IPS DF 6.9 (cell line): Measurements from ENCODE around the gene ABCD1.
"Not testable (repeated sequence)": the region's sequence is repeated elsewhere in the genome, so short reads cannot be mapped to it uniquely, and the experiment has no call there.

Source experiments
- DNase-seq: peaks from one replicate; pipeline ENCODE4 v3.0.0-alpha.2; 2013; ENCODE audit warnings: low read depth, low spot score
- H3K27ac ChIP-seq: one replicate; pipeline ENCODE4 v1.5.1; 2013; ENCODE audit warnings: low read length, control low read depth
- H3K27me3 ChIP-seq: 2 replicates; pipeline ENCODE4 v1.6.1; 2013; ENCODE audit warnings: mild to moderate bottlenecking, low read length; ENCODE audit not compliant: control insufficient read depth, insufficient read depth
- H3K36me3 ChIP-seq: 2 replicates; pipeline ENCODE4 v1.6.1; 2013; ENCODE audit warnings: low read length; ENCODE audit not compliant: control insufficient read depth, insufficient read depth
- H3K4me1 ChIP-seq: 2 replicates; pipeline ENCODE4 v1.6.1; 2013; ENCODE audit warnings: low read length; ENCODE audit not compliant: control insufficient read depth, insufficient read depth
- H3K4me3 ChIP-seq: 2 replicates; pipeline ENCODE4 v1.5.1; 2013; ENCODE audit warnings: mild to moderate bottlenecking, low read length
- H3K9me3 ChIP-seq: 2 replicates; pipeline ENCODE4 v1.6.1; 2013; ENCODE audit warnings: low read length, inconsistent platforms; ENCODE audit not compliant: control insufficient read depth, insufficient read depth
- WGBS: extraction: QIAGEN DNeasy Blood & Tissue Kit; methylation state at CpG from one replicate; pipeline ENCODE4 v1.1.7; 2013; ENCODE audit warnings: mixed read lengths, missing lambda C conversion rate; ENCODE audit not compliant: insufficient read length, insufficient coverage; 5-methylcytosine and 5-hydroxymethylcytosine counted together

Gene ABCD1

GRCh38 chrX:153688506-153688905, 36.1 kb upstream of the ABCD1 start:
- no CpG with 5 or more reads among the region's 57 CpGs for WGBS
- H3K27ac ChIP-seq, result no peak overlapping the region
- no peaks in the 10 kb centered on the region for H3K9me3 ChIP-seq
- no peak for DNase-seq
- H3K4me1 ChIP-seq, result peaks cover 8% of the 10 kb centered on the region
- H3K27me3 ChIP-seq, result no peaks in the 10 kb centered on the region
- H3K4me3 ChIP-seq, result peak overlapping the region; percentile 58
- H3K36me3 ChIP-seq, result peaks cover 11% of the 10 kb centered on the region

DNA sequence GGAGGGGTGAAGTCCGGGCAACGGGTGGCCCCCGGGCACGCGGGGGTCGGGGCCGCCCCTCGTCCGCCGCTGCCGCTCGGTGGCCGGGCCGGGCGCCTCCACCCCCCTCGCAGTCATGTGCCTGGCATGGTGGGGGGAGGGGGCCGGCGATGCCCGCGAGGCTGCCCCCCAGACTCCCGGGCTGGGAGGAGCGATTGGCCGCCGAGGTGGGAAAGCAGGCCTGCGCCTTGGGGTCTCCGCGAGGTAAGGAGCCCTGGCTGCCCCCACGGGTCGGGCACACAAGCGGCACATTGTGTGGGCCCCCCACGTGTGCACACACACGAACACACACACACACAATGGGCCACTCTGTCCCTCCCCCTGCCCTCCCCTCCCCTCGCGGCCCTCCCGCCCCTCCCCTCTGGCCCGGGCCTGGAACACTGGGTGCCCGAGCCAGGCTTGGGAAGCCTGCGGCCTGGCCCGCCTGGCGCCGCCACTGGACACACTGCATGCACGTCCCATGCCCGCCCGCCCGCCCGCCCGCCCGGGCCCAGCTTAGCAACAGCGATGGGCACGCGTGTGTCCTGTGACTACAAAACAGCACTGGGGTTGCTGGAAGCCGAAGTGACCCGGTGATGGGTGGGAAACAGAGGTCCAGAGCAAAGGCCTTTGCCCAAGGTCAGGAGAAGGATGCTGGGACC, 35.6 kb upstream of the ABCD1 start:
- Histone ChIP-seq H3K36me3 (peaks cover 13% of the 10 kb centered on the region), H3K27me3 (no peaks in the 10 kb centered on the region), H3K4me1 (peaks cover 8% of the 10 kb centered on the region), H3K27ac (no peak overlapping the region), H3K9me3 (no peaks in the 10 kb centered on the region), H3K4me3 (peak overlapping the region; percentile 58; the same call in 1 of the 2 replicates)
- no peak for DNase-seq
- WGBS, result no CpG with 5 or more reads among the region's 53 CpGs

- no peak for DNase-seq
- Histone ChIP-seq H3K36me3 (peaks cover 16% of the 10 kb centered on the region), H3K27ac (no peak overlapping the region), H3K27me3 (no peaks in the 10 kb centered on the region), H3K4me3 (peak overlapping the region; percentile 58; the same call in 1 of the 2 replicates), H3K4me1 (peaks cover 8% of the 10 kb centered on the region), H3K9me3 (no peaks in the 10 kb centered on the region)
- WGBS, result no CpG with 5 or more reads among the region's 19 CpGs
Measured at GRCh38 chrX:153689654-153690465, 34.8 kb upstream of the ABCD1 start.

- Histone ChIP-seq H3K4me1 (peaks cover 7% of the 10 kb centered on the region), H3K27me3 (no peaks in the 10 kb centered on the region), H3K27ac (no peak overlapping the region), H3K9me3 (no peaks in the 10 kb centered on the region), H3K36me3 (peaks cover 16% of the 10 kb centered on the region), H3K4me3 (no peak overlapping the region)
- WGBS, result no CpG with 5 or more reads among the region's 14 CpGs
- DNase-seq, result no peak
Measured at GRCh38 chrX:153690466-153690865, 34.2 kb upstream of the ABCD1 start.

GRCh38 chrX:153691032-153691827, 33.4 kb upstream of the ABCD1 start:
- not testable (repeated sequence) for H3K4me1 ChIP-seq, H3K9me3 ChIP-seq, DNase-seq, H3K4me3 ChIP-seq, H3K27me3 ChIP-seq, H3K27ac ChIP-seq
- peaks cover 16% of the 10 kb centered on the region for H3K36me3 ChIP-seq
- no CpG with 5 or more reads among the region's 21 CpGs for WGBS

DNA sequence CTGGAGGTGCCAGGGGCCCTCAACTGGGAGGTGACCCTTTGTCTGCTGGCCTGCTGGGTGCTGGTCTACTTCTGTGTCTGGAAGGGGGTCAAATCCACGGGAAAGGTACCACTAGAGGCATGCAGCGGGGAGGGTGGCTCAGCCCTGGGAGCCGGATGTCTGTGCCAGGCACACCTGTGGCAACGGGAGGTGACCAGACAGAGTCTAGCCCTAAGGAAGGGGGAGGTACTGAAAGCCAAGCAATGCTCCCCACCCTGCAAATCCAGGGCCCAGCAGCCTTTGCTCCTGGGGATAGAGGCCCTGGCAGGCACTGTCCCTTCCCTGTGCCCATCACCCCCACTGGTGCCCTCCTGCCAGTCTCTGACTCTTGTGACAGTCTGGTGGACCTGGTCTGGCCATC, 32.7 kb upstream of the ABCD1 start:
- H3K4me3 ChIP-seq, result no peak overlapping the region
- no peak overlapping the region for H3K27ac ChIP-seq
- H3K9me3 ChIP-seq, result no peaks in the 10 kb centered on the region
- no peak for DNase-seq
- H3K4me1 ChIP-seq, result peaks cover 2% of the 10 kb centered on the region; the same call in 1 of the 2 replicates
- H3K36me3 ChIP-seq, result peaks cover 16% of the 10 kb centered on the region
- no CpG with 5 or more reads among the region's 4 CpGs for WGBS
- H3K27me3 ChIP-seq, result no peaks in the 10 kb centered on the region

GRCh38 chrX:153692611-153693156, 32.0 kb upstream of the ABCD1 start:
- WGBS, result no CpG with 5 or more reads among the region's 24 CpGs
- Histone ChIP-seq H3K9me3 (no peaks in the 10 kb centered on the region), H3K27me3 (no peaks in the 10 kb centered on the region), H3K4me1 (peaks cover 2% of the 10 kb centered on the region; the same call in 1 of the 2 replicates), H3K27ac (no peak overlapping the region), H3K36me3 (peaks cover 16% of the 10 kb centered on the region), H3K4me3 (no peak overlapping the region)
- no peak for DNase-seq

- Histone ChIP-seq H3K27ac (no peak overlapping the region), H3K27me3 (no peaks in the 10 kb centered on the region), H3K36me3 (peaks cover 16% of the 10 kb centered on the region), H3K4me3 (no peak overlapping the region), H3K9me3 (no peaks in the 10 kb centered on the region), H3K4me1 (peaks cover 2% of the 10 kb centered on the region; the same call in 1 of the 2 replicates)
- no CpG with 5 or more reads among the region's 31 CpGs for WGBS
- DNase-seq, result no peak
Measured at GRCh38 chrX:153693216-153694086, 31.2 kb upstream of the ABCD1 start.

DNA sequence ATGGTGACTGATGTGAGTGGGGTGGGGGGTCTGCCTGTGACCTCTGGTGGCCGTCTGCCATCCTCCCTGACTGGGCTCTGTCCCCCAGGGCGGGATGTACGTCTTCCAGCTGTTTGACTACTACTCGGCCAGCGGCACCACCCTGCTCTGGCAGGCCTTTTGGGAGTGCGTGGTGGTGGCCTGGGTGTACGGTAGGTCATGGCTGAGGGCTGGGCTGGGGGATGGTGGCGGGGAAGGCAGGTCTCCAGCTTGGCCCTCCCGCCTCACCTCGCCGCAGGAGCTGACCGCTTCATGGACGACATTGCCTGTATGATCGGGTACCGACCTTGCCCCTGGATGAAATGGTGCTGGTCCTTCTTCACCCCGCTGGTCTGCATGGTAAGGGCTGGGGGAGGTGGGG, 30.4 kb upstream of the ABCD1 start:
- no CpG with 5 or more reads among the region's 16 CpGs for WGBS
- not testable (repeated sequence) for DNase-seq, H3K9me3 ChIP-seq, H3K27ac ChIP-seq, H3K4me1 ChIP-seq, H3K4me3 ChIP-seq, H3K27me3 ChIP-seq
- peaks cover 16% of the 10 kb centered on the region for H3K36me3 ChIP-seq
